Activated naive CD4-positive, alpha-beta T cell treated with anti-CD3 and anti-CD28 coated beads, Interleukin-2, amount 50 U/mL, for 24 hours (primary cell): ENCODE measurements around the gene KCNQ1OT1.

ENCODE experiments used
- H3K27ac Mint-ChIP-seq: one replicate; pipeline ENCODE4 v1.8.0; 2021; ENCODE audit warnings: mild to moderate bottlenecking, mixed read lengths
- H3K27me3 Mint-ChIP-seq: one replicate; pipeline ENCODE4 v1.8.0; 2021; ENCODE audit warnings: mixed read lengths
- H3K36me3 Mint-ChIP-seq: one replicate; pipeline ENCODE4 v1.8.0; 2021; ENCODE audit warnings: mixed read lengths
- H3K4me1 Mint-ChIP-seq: one replicate; pipeline ENCODE4 v1.8.0; 2021; ENCODE audit warnings: mixed read lengths
- H3K4me3 Mint-ChIP-seq: one replicate; pipeline ENCODE4 v1.8.0; 2021; ENCODE audit warnings: mild to moderate bottlenecking, mixed read lengths
- H3K9me3 Mint-ChIP-seq: one replicate; pipeline ENCODE4 v1.8.0; 2021; ENCODE audit warnings: mixed read lengths

The KCNQ1OT1 gene

GRCh38 chr11:2689651-2690575, 9.9 kb downstream of the KCNQ1OT1 start:
- H3K4me1 Mint-ChIP-seq = no peaks in the 10 kb centered on the region
- peaks cover 3% of the 10 kb centered on the region for H3K36me3 Mint-ChIP-seq
- no peak overlapping the region for H3K4me3 Mint-ChIP-seq
- no peaks in the 10 kb centered on the region for H3K27me3 Mint-ChIP-seq
- H3K9me3 Mint-ChIP-seq = no peaks in the 10 kb centered on the region
- no peak overlapping the region for H3K27ac Mint-ChIP-seq

GRCh38 chr11:2688381-2689231, 11.2 kb downstream of the KCNQ1OT1 start:
- H3K4me3 Mint-ChIP-seq = no peak overlapping the region
- H3K27ac Mint-ChIP-seq = no peak overlapping the region
- no peaks in the 10 kb centered on the region for H3K27me3 Mint-ChIP-seq
- no peaks in the 10 kb centered on the region for H3K36me3 Mint-ChIP-seq
- H3K9me3 Mint-ChIP-seq = no peaks in the 10 kb centered on the region
- H3K4me1 Mint-ChIP-seq = no peaks in the 10 kb centered on the region

GRCh38 chr11:2687782-2688191, 12.0 kb downstream of the KCNQ1OT1 start:
- no peaks in the 10 kb centered on the region for H3K36me3 Mint-ChIP-seq
- H3K4me3 Mint-ChIP-seq = no peak overlapping the region

GRCh38 chr11:2687223-2687530, 12.6 kb downstream of the KCNQ1OT1 start:
- Mint-ChIP-seq H3K27ac (no peak overlapping the region), H3K27me3 (no peaks in the 10 kb centered on the region), H3K4me3 (no peak overlapping the region), H3K4me1 (no peaks in the 10 kb centered on the region), H3K36me3 (no peaks in the 10 kb centered on the region), H3K9me3 (no peaks in the 10 kb centered on the region)

More at GRCh38 chr11:2687782-2688191, 12.0 kb downstream of the KCNQ1OT1 start:
- Mint-ChIP-seq H3K4me1 (no peaks in the 10 kb centered on the region), H3K27ac (no peak overlapping the region), H3K9me3 (no peaks in the 10 kb centered on the region), H3K27me3 (no peaks in the 10 kb centered on the region)

- Mint-ChIP-seq H3K36me3 (no peaks in the 10 kb centered on the region), H3K27me3 (no peaks in the 10 kb centered on the region), H3K27ac (no peak overlapping the region), H3K4me3 (no peak overlapping the region), H3K9me3 (no peaks in the 10 kb centered on the region), H3K4me1 (no peaks in the 10 kb centered on the region)
Measured at GRCh38 chr11:2686360-2687222, 13.2 kb downstream of the KCNQ1OT1 start.

GRCh38 chr11:2685566-2686359, 14.0 kb downstream of the KCNQ1OT1 start:
- H3K4me1 Mint-ChIP-seq = no peaks in the 10 kb centered on the region
- H3K36me3 Mint-ChIP-seq = no peaks in the 10 kb centered on the region
- H3K27me3 Mint-ChIP-seq = no peaks in the 10 kb centered on the region
- no peak overlapping the region for H3K4me3 Mint-ChIP-seq
- H3K9me3 Mint-ChIP-seq = no peaks in the 10 kb centered on the region
- H3K27ac Mint-ChIP-seq = no peak overlapping the region

- Mint-ChIP-seq H3K27ac (no peak overlapping the region), H3K36me3 (no peaks in the 10 kb centered on the region), H3K4me3 (no peak overlapping the region), H3K9me3 (no peaks in the 10 kb centered on the region), H3K4me1 (no peaks in the 10 kb centered on the region), H3K27me3 (no peaks in the 10 kb centered on the region)
Measured at GRCh38 chr11:2685051-2685450, 14.7 kb downstream of the KCNQ1OT1 start.

GRCh38 chr11:2684581-2684980, 15.2 kb downstream of the KCNQ1OT1 start:
- Mint-ChIP-seq H3K36me3 (no peaks in the 10 kb centered on the region), H3K27ac (no peak overlapping the region), H3K4me3 (no peak overlapping the region), H3K9me3 (no peaks in the 10 kb centered on the region), H3K4me1 (no peaks in the 10 kb centered on the region), H3K27me3 (no peaks in the 10 kb centered on the region)

- no peaks in the 10 kb centered on the region for H3K9me3 Mint-ChIP-seq
- no peaks in the 10 kb centered on the region for H3K36me3 Mint-ChIP-seq
- H3K27me3 Mint-ChIP-seq = no peaks in the 10 kb centered on the region
- H3K4me1 Mint-ChIP-seq = no peaks in the 10 kb centered on the region
- no peak overlapping the region for H3K27ac Mint-ChIP-seq
- no peak overlapping the region for H3K4me3 Mint-ChIP-seq
Measured at GRCh38 chr11:2683806-2684205, 16.0 kb downstream of the KCNQ1OT1 start.

GRCh38 chr11:2681408-2682145, 18.2 kb downstream of the KCNQ1OT1 start:
- H3K27me3 Mint-ChIP-seq = no peaks in the 10 kb centered on the region
- H3K4me3 Mint-ChIP-seq = no peak overlapping the region
- no peaks in the 10 kb centered on the region for H3K36me3 Mint-ChIP-seq
- peaks cover 3% of the 10 kb centered on the region for H3K4me1 Mint-ChIP-seq
- H3K27ac Mint-ChIP-seq = no peak overlapping the region
- H3K9me3 Mint-ChIP-seq = no peaks in the 10 kb centered on the region

GRCh38 chr11:2679011-2679676, 20.6 kb downstream of the KCNQ1OT1 start:
- Mint-ChIP-seq H3K27ac (no peak overlapping the region), H3K4me1 (peaks cover 3% of the 10 kb centered on the region), H3K9me3 (no peaks in the 10 kb centered on the region), H3K36me3 (no peaks in the 10 kb centered on the region), H3K27me3 (no peaks in the 10 kb centered on the region), H3K4me3 (no peak overlapping the region)

- Mint-ChIP-seq H3K27ac (no peak overlapping the region), H3K27me3 (no peaks in the 10 kb centered on the region), H3K9me3 (no peaks in the 10 kb centered on the region), H3K4me1 (peaks cover 3% of the 10 kb centered on the region), H3K36me3 (no peaks in the 10 kb centered on the region), H3K4me3 (no peak overlapping the region)
Measured at GRCh38 chr11:2678396-2678795, 21.4 kb downstream of the KCNQ1OT1 start.

- no peak overlapping the region for H3K27ac Mint-ChIP-seq
- no peaks in the 10 kb centered on the region for H3K36me3 Mint-ChIP-seq
- H3K4me1 Mint-ChIP-seq = peaks cover 3% of the 10 kb centered on the region
- H3K4me3 Mint-ChIP-seq = no peak overlapping the region
- H3K9me3 Mint-ChIP-seq = no peaks in the 10 kb centered on the region
- no peaks in the 10 kb centered on the region for H3K27me3 Mint-ChIP-seq
Measured at GRCh38 chr11:2677127-2677526, 22.7 kb downstream of the KCNQ1OT1 start.

- Mint-ChIP-seq H3K9me3 (no peaks in the 10 kb centered on the region), H3K36me3 (no peaks in the 10 kb centered on the region), H3K27me3 (no peaks in the 10 kb centered on the region), H3K27ac (no peak overlapping the region), H3K4me1 (peaks cover 3% of the 10 kb centered on the region), H3K4me3 (no peak overlapping the region)
Measured at GRCh38 chr11:2675540-2675939, 24.3 kb downstream of the KCNQ1OT1 start.
